PC-9 (cell line): Measurements from ENCODE around the gene ZNF43.

Experiments
- CTCF ChIP-seq: fragments of 200-600 bp; sonication (generic); conservative IDR thresholded peaks from 2 replicates; pipeline ENCODE4 v1.6.1; 2017; ENCODE audit warnings: mixed run types, antibody characterized with exemption, mild to moderate bottlenecking, moderate library complexity
- EZH2 ChIP-seq: fragments of 200-600 bp; sonication (generic); IDR thresholded peaks from 2 replicates; pipeline ENCODE4 v1.8.0; 2017; ENCODE audit warnings: antibody characterized with exemption, low read depth

- TF ChIP-seq CTCF (no peak), EZH2 (no peak)
Observed at GRCh38 chr19:21812448-21812847, 23.5 kb downstream of the ZNF43 start.
